ENCODE measurements around the gene INPP5B. TPM values are rescaled to one million over a fixed set of nuclear protein-coding genes. Genes with fewer than 3 reads are reported as not detected.

The INPP5B gene
- total and polyA plus RNA-seq, 9 of the 15 experiments (the other 6 are each of a cell fraction or from before 2014, with no cell fraction given), result 14.1 to 28.7 (median 20.9) TPM

DNA sequence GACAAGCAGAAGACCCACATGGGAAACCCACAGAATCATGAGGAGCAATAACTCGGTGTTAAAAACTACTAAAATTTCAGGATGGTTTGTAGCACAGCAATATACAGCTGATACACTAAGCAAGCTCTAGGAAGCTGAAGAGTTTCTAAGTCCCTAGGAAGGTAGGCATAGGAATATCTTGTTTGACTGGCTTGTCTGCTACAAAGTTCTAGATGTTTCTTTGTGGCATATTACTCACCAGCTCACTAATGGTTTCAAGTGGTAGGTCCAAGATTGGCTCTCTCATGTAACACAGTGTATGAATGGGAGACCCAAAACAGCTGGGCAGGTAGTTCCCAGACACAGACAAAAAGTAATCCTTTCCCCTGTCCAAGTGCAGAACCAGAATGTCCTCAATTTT lies 74.2 kb downstream of the INPP5B start:
- H3K9me3 ChIP-seq (replicated peaks; ENCODE audit: control insufficient read depth, insufficient read depth, low read depth, low read length), result no peaks in the 10 kb centered on the region
- H4K20me1 ChIP-seq (replicated peaks; ENCODE audit: control insufficient read depth, insufficient read depth, low read length), result no peaks in the 10 kb centered on the region
- H3K4me2 ChIP-seq (ENCODE audit: insufficient read depth, low read length), result no peak overlapping the region
- no peaks in the 10 kb centered on the region; a peak in 1 of 5 replicates for H3K4me1 ChIP-seq (replicated peaks in 1 of 2; ENCODE audit: control insufficient read depth in 2 of 2, insufficient read depth in 2 of 2, low read length in 2 of 2)
- no peak overlapping the region for H3K9ac ChIP-seq (ENCODE audit: insufficient read depth in 1 of 2, low read depth in 2 of 2, low read length in 2 of 2)
- TF ChIP-seq ZFPM2 (CRISPR knock-in tag; IDR thresholded peaks at IDR 0.05) (no peak), ARHGAP35 (IDR thresholded peaks at IDR 0.05; ENCODE audit: partially characterized antibody) (no peak), ZNF41 (CRISPR knock-in tag; conservative IDR thresholded peaks at IDR 0.05) (no peak)
- ChIA-PET POLR2A (interaction anchor here (1.0 to 2.4 kb wide), 4 partner anchors 8 to 20 kb away, joined by 4 to 14 read pairs (median 6); partner anchors contain the start of gene MTF1), CTCF (ENCODE audit: low intra/inter-chr PET ratio) (no interaction called here)
- DNase-seq (ENCODE audit: extremely low read depth in 1 of 4, low spot score in 3 of 4) (no peak), ATAC-seq (no peak), FAIRE-seq (no peak)
- no peak overlapping the region for H3K27ac ChIP-seq (ENCODE audit: extremely low read depth, low read depth, low read length)
- in situ Hi-C loops (cut with MboI) (no loop called here), intact Hi-C loops (cut with micrococcal nuclease) (no loop called here)
- H3K4me3 ChIP-seq, result no peak overlapping the region
- BruUV-seq (replicated peaks), result no TSS peak
- no peaks in the 10 kb centered on the region for H3K79me2 ChIP-seq (ENCODE audit: control insufficient read depth, insufficient read depth, low read length)
- H3K36me3 ChIP-seq (ENCODE audit: control insufficient read depth, insufficient read depth, low read length), result peaks cover 68% of the 10 kb centered on the region
- WGBS (ENCODE audit: insufficient coverage, low coverage, missing lambda C conversion rate), result 81% methylated on average over 1 of the region's 1 CpG
- H3K27me3 ChIP-seq (ENCODE audit: control insufficient read depth in 2 of 2, insufficient read depth in 2 of 2, low read length in 2 of 2), result no peaks in the 10 kb centered on the region
- H2AFZ ChIP-seq (ENCODE audit: low read depth, low read length), result no peak overlapping the region
- no peaks in the 10 kb centered on the region for H3K9me1 ChIP-seq (ENCODE audit: control insufficient read depth, insufficient read depth, low read length)

DNA sequence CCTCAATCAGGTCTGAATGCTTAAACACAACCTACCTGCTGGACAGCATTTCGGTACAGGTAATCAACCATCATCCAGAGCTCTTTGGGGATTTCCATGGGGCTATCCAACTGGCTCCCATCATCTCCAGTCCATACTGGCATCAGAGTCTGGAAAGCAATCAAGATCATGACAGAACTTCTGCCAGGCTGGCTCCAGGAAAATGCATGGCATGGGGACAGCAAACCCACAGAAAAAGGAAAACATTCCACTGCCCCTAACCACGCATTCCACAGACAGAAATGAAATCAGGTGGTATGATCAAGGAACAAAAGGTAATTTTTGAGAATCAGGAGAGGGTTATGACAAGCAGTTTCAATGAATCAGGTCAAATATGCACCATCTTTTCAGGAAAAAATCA lies 78.4 kb downstream of the INPP5B start:
- H3K79me2 ChIP-seq (ENCODE audit: control insufficient read depth, insufficient read depth, low read length), result no peaks in the 10 kb centered on the region
- ATAC-seq, result no peak
- H3K4me3 ChIP-seq, result no peak overlapping the region
- H3K9ac ChIP-seq (ENCODE audit: insufficient read depth in 1 of 2, low read depth in 2 of 2, low read length in 2 of 2), result no peak overlapping the region
- H3K4me1 ChIP-seq (replicated peaks in 1 of 2; ENCODE audit: control insufficient read depth in 2 of 2, insufficient read depth in 2 of 2, low read length in 2 of 2), result peaks cover 0 to 7% of the 10 kb centered on the region in 2 experiments; a peak in 3 of 5 replicates
- no peaks in the 10 kb centered on the region for H4K20me1 ChIP-seq (replicated peaks; ENCODE audit: control insufficient read depth, insufficient read depth, low read length)
- peaks cover 65% of the 10 kb centered on the region for H3K36me3 ChIP-seq (ENCODE audit: control insufficient read depth, insufficient read depth, low read length)
- no peaks in the 10 kb centered on the region for H3K27me3 ChIP-seq (ENCODE audit: control insufficient read depth in 2 of 2, insufficient read depth in 2 of 2, low read length in 2 of 2)
- no peaks in the 10 kb centered on the region for H3K9me1 ChIP-seq (ENCODE audit: control insufficient read depth, insufficient read depth, low read length)
- no peak overlapping the region for H3K4me2 ChIP-seq (ENCODE audit: insufficient read depth, low read length)
- DNase-seq (ENCODE audit: extremely low read depth in 1 of 4, low spot score in 3 of 4), result no peak
- in situ Hi-C loops (cut with MboI), result no loop called here
- POLR2A ChIA-PET, result interaction anchor here (0.7 kb wide), 1 partner anchor 31 kb away, joined by 3 read pairs; no protein-coding TSS in a partner anchor
- intact Hi-C loops (cut with micrococcal nuclease), result no loop called here
- no peak overlapping the region for H2AFZ ChIP-seq (ENCODE audit: low read depth, low read length)
- no TSS peak for BruUV-seq (replicated peaks)
- H3K9me3 ChIP-seq (replicated peaks; ENCODE audit: control insufficient read depth, insufficient read depth, low read depth, low read length), result no peaks in the 10 kb centered on the region
- H3K27ac ChIP-seq (ENCODE audit: extremely low read depth, low read depth, low read length), result no peak overlapping the region
- CTCF ChIA-PET (ENCODE audit: low intra/inter-chr PET ratio), result no interaction called here
- 64% methylated on average over 2 of the region's 2 CpGs for WGBS (ENCODE audit: insufficient coverage, low coverage, missing lambda C conversion rate)
- no peak for TF ChIP-seq ZBTB7A (IDR thresholded peaks at IDR 0.05; ENCODE audit: borderline replicate concordance, control insufficient read depth, low read depth, low read length)
- no peak for FAIRE-seq

Data from K562 (cell line).